Astrocyte (in vitro differentiated cells and primary cell): ENCODE results near the gene MTCP1. TPM values are rescaled to one million over a fixed set of nuclear protein-coding genes. Genes with fewer than 3 reads are reported as not detected.

Experiments
- DNase-seq: peaks from one replicate; pipeline ENCODE4 v3.0.0-alpha.2; 2010; ENCODE audit warnings: low read depth
- FAIRE-seq: peaks from 2 replicates; lab custom pipeline; 2011; peaks lifted over from hg19 to GRCh38; lab: Jason Lieb, UNC
- H2AFZ ChIP-seq: 2 replicates; pipeline ENCODE4 v1.6.0; 2012; ENCODE audit warnings: low read depth, low read length, inconsistent platforms
- H3K27ac ChIP-seq: 2 replicates; pipeline ENCODE4 v1.5.1; 2011; ENCODE audit warnings: low read depth, low read length, inconsistent platforms
- H3K27me3 ChIP-seq: 2 replicates; pipeline ENCODE4 v1.6.0; 2011; ENCODE audit warnings: low read length, inconsistent platforms; ENCODE audit not compliant: insufficient read depth
- H3K36me3 ChIP-seq: 2 replicates; pipeline ENCODE4 v1.5.1; 2011; ENCODE audit warnings: low read length, inconsistent platforms; ENCODE audit not compliant: insufficient read depth
- H3K4me1 ChIP-seq: 2 replicates; pipeline ENCODE4 v1.5.1; 2011; ENCODE audit warnings: low read length, inconsistent platforms; ENCODE audit not compliant: insufficient read depth
- H3K4me2 ChIP-seq: 2 replicates; pipeline ENCODE4 v1.6.0; 2012; ENCODE audit warnings: low read length, inconsistent platforms
- H3K4me3 ChIP-seq: 2 replicates; pipeline ENCODE4 v1.5.1; 2011; ENCODE audit warnings: low read depth, mild to moderate bottlenecking, low read length, inconsistent platforms; ENCODE audit not compliant: insufficient read depth
- H3K79me2 ChIP-seq: 2 replicates; pipeline ENCODE4 v1.6.0; 2012; ENCODE audit warnings: mild to moderate bottlenecking, low read length, inconsistent platforms; ENCODE audit not compliant: insufficient read depth
- H3K9ac ChIP-seq: 2 replicates; pipeline ENCODE4 v1.6.0; 2012; ENCODE audit warnings: mild to moderate bottlenecking, low read length, inconsistent platforms
- H3K9me3 ChIP-seq: 2 replicates; pipeline ENCODE4 v1.5.1; 2012; ENCODE audit warnings: low read depth, mild to moderate bottlenecking, low read length, inconsistent platforms; ENCODE audit not compliant: insufficient read depth
- H4K20me1 ChIP-seq: 2 replicates; pipeline ENCODE4 v1.6.0; 2012; ENCODE audit warnings: low read length, inconsistent platforms; ENCODE audit not compliant: insufficient read depth
- H3K27ac Mint-ChIP-seq: one replicate; pipeline ENCODE4 v1.8.0; 2021; ENCODE audit warnings: mild to moderate bottlenecking, mixed read lengths; ENCODE audit not compliant: unreplicated experiment
- H3K27me3 Mint-ChIP-seq: one replicate; pipeline ENCODE4 v1.8.0; 2021; ENCODE audit warnings: low read depth, mixed read lengths; ENCODE audit not compliant: unreplicated experiment
- H3K36me3 Mint-ChIP-seq: one replicate; pipeline ENCODE4 v1.8.0; 2021; ENCODE audit warnings: low read depth, mixed read lengths; ENCODE audit not compliant: unreplicated experiment
- H3K4me1 Mint-ChIP-seq: one replicate; pipeline ENCODE4 v1.8.0; 2021; ENCODE audit warnings: low read depth, mixed read lengths; ENCODE audit not compliant: unreplicated experiment
- H3K4me3 Mint-ChIP-seq: one replicate; pipeline ENCODE4 v1.8.0; 2021; ENCODE audit warnings: mild to moderate bottlenecking, moderate library complexity, mixed read lengths; ENCODE audit not compliant: unreplicated experiment
- H3K9me3 Mint-ChIP-seq: one replicate; pipeline ENCODE4 v1.8.0; 2021; ENCODE audit warnings: mild to moderate bottlenecking, mixed read lengths; ENCODE audit not compliant: unreplicated experiment
- EZH2 ChIP-seq: IDR thresholded peaks from 2 replicates; pipeline ENCODE4 v1.6.1; 2012; ENCODE audit warnings: mild to moderate bottlenecking, low read length, inconsistent platforms; ENCODE audit not compliant: insufficient read depth
- total RNA-seq: library from RNA; stranded (reverse); gene quantifications from 2 replicates; pipeline ENCODE4 v1.2.1, GENCODE V29; 2021
- TF ChIP-seq, protein P1 (sequence below): IDR thresholded peaks from 2 replicates; pipeline ENCODE4 v1.5.1; 2011; ENCODE audit warnings: low read depth, mild to moderate bottlenecking, inconsistent platforms, low read length, moderate library complexity; ENCODE audit not compliant: insufficient read depth

The MTCP1 gene
- total RNA-seq, 1 donor from 2014 or later: 8.9 TPM

DNA sequence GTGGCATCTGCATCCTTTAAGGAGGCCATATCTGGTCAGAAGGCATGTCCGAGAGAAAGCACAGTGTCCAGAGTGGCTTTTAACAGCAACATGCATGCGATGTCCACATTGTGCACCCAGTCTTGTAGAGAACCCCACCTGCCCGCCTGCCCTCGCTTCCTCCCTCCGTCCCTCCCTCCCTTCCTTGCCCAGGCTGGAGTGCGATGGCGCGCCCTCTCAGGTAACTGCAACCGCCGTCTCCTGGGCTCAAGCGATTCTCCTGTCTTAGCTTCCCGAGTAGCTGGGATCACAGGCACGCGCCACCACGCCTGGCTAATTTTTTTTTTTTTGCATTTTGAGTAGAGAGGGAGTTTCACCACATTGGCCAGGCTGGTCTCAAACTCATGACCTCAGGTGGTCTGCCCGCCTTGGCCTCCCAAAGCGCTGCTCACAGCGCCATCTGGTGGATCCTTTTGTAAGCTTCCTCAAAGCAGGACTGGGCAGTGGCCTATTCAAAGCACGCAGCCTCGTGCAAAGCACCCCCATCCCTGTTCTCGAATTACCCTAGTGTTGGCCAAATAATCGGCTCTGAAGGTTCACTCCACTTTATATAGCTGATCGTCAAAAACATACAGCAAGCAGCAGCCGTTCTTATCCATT is 15.4 kb upstream of the MTCP1 start:
- H3K4me1 ChIP-seq: no peaks in the 10 kb centered on the region
- Mint-ChIP-seq H3K27me3 (no peaks in the 10 kb centered on the region), H3K4me1 (no peaks in the 10 kb centered on the region), H3K36me3 (no peaks in the 10 kb centered on the region), H3K9me3 (no peaks in the 10 kb centered on the region), H3K4me3 (no peak overlapping the region), H3K27ac (no peak overlapping the region)
- no peak overlapping the region for H3K27ac ChIP-seq
- H3K4me2 ChIP-seq: no peak overlapping the region
- no peaks in the 10 kb centered on the region for H3K79me2 ChIP-seq
- no peak overlapping the region for H3K4me3 ChIP-seq
- no peak for DNase-seq
- H3K9ac ChIP-seq: no peak overlapping the region
- no peaks in the 10 kb centered on the region for H3K9me3 ChIP-seq
- H2AFZ ChIP-seq: no peak overlapping the region
- TF ChIP-seq EZH2: no peak
- TF ChIP-seq, protein P1, sequence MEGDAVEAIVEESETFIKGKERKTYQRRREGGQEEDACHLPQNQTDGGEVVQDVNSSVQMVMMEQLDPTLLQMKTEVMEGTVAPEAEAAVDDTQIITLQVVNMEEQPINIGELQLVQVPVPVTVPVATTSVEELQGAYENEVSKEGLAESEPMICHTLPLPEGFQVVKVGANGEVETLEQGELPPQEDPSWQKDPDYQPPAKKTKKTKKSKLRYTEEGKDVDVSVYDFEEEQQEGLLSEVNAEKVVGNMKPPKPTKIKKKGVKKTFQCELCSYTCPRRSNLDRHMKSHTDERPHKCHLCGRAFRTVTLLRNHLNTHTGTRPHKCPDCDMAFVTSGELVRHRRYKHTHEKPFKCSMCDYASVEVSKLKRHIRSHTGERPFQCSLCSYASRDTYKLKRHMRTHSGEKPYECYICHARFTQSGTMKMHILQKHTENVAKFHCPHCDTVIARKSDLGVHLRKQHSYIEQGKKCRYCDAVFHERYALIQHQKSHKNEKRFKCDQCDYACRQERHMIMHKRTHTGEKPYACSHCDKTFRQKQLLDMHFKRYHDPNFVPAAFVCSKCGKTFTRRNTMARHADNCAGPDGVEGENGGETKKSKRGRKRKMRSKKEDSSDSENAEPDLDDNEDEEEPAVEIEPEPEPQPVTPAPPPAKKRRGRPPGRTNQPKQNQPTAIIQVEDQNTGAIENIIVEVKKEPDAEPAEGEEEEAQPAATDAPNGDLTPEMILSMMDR: no peak
- FAIRE-seq: no peak
- peaks cover 2% of the 10 kb centered on the region for H3K36me3 ChIP-seq
- no peaks in the 10 kb centered on the region for H3K27me3 ChIP-seq
- H4K20me1 ChIP-seq: no peaks in the 10 kb centered on the region

DNA sequence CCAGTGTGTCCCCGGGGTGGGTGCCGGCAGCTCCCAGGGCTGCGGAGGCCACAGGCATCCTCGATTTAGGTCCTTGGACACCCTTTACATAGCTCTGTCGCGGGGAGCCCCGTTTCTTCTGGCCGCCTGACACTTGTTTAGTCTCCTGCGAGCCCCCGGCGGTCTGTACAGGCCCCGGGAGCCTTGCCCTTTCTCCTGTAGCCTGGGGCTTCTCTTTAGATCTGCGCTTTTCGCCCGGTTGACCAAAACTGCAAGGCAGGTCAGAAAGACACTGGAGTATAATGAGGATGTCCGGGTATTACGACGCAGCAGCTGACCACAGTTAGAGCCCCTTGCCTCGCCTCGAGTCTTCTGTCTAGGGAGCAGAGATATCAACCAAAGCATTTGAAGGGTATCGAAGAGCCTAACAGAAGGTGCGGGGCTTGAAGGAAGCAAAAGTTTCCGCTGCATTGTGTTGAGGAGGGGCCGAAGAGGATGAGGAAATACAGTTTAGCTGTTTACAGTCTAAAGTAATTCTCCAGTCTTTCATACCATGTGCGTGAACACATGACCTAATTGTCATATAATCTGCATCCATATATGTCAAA is 851 bp upstream of the MTCP1 start:
- Histone ChIP-seq H3K4me3 (peak overlapping the region; percentile 90), H3K4me1 (peaks cover 13% of the 10 kb centered on the region), H2AFZ (peak overlapping the region; percentile 87), H3K27ac (peak overlapping the region; percentile 66), H3K4me2 (peak overlapping the region; percentile 93), H3K9ac (peak overlapping the region; percentile 90), H3K9me3 (no peaks in the 10 kb centered on the region), H4K20me1 (no peaks in the 10 kb centered on the region), H3K27me3 (no peaks in the 10 kb centered on the region), H3K36me3 (peaks cover 3% of the 10 kb centered on the region), H3K79me2 (peaks cover 50% of the 10 kb centered on the region)
- Mint-ChIP-seq H3K27ac (peak overlapping the region; percentile 62), H3K4me1 (peaks cover 7% of the 10 kb centered on the region), H3K9me3 (no peaks in the 10 kb centered on the region), H3K27me3 (no peaks in the 10 kb centered on the region), H3K4me3 (peak overlapping the region; percentile 94), H3K36me3 (no peaks in the 10 kb centered on the region)
- no peak for DNase-seq
- peak; percentile 62 for FAIRE-seq
- no peak for TF ChIP-seq EZH2
- TF ChIP-seq, protein P1: no peak

DNA sequence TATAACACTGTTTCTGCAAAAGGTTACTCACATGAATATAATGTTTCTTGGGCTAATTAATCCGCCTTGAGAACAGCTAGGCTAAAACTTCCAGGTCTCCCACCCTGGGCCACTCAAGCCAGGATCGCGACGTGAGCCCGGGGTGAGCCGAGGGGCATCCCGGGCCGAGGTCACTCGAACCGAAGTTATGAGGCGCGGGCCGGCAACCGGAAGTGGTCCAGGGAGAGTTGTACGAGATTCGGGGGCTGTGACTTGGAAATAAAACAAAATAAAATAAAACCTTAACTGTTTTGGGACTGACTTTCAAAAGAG is 317 bp downstream of the MTCP1 start:
- Mint-ChIP-seq H3K9me3 (no peaks in the 10 kb centered on the region), H3K27me3 (no peaks in the 10 kb centered on the region), H3K27ac (peak overlapping the region; percentile 72), H3K4me3 (peak overlapping the region; percentile 90), H3K4me1 (peaks cover 7% of the 10 kb centered on the region), H3K36me3 (no peaks in the 10 kb centered on the region)
- Histone ChIP-seq H3K36me3 (no peaks in the 10 kb centered on the region), H3K4me3 (peak overlapping the region; percentile 74), H4K20me1 (no peaks in the 10 kb centered on the region), H3K9ac (peak overlapping the region; percentile 90), H3K4me2 (peak overlapping the region; percentile 90), H3K9me3 (no peaks in the 10 kb centered on the region), H3K27me3 (no peaks in the 10 kb centered on the region), H2AFZ (peak overlapping the region; percentile 69), H3K27ac (peak overlapping the region; percentile 78), H3K4me1 (peaks cover 13% of the 10 kb centered on the region), H3K79me2 (peaks cover 61% of the 10 kb centered on the region)
- TF ChIP-seq, protein P1: no peak
- no peak for TF ChIP-seq EZH2
- FAIRE-seq: no peak
- no peak for DNase-seq
